Mesothelial cell of epicardium (in vitro differentiated cells): ENCODE results near the gene AMOTL1. TPM values are rescaled to one million over a fixed set of nuclear protein-coding genes. Genes with fewer than 3 reads are reported as not detected.

Experiments used
- DNase-seq, 2 experiments: peaks; one replicate each; pipeline ENCODE4 v3.0.0; 2021; ENCODE audit warnings: low spot score in 2 of 2; ENCODE audit not compliant: unreplicated experiment in 2 of 2
- H3K27ac Mint-ChIP-seq: 2 replicates; pipeline ENCODE4 v1.8.0; 2021; ENCODE audit warnings: mixed read lengths
- H3K27me3 Mint-ChIP-seq: 2 replicates; pipeline ENCODE4 v1.8.0; 2021; ENCODE audit warnings: low read depth, mixed read lengths
- H3K36me3 Mint-ChIP-seq: 2 replicates; pipeline ENCODE4 v1.8.0; 2021; ENCODE audit warnings: mixed read lengths
- H3K4me1 Mint-ChIP-seq: 2 replicates; pipeline ENCODE4 v1.8.0; 2021; ENCODE audit warnings: mixed read lengths
- H3K4me3 Mint-ChIP-seq: 2 replicates; pipeline ENCODE4 v1.8.0; 2021; ENCODE audit warnings: mild to moderate bottlenecking, moderate library complexity, mixed read lengths
- H3K9me3 Mint-ChIP-seq: 2 replicates; pipeline ENCODE4 v1.8.0; 2021; ENCODE audit warnings: mixed read lengths
- CTCF ChIP-seq: fragments of 200-600 bp; sonication (generic); IDR thresholded peaks from one replicate; pipeline ENCODE4 v1.5.0; 2021; ENCODE audit warnings: antibody characterized with exemption; ENCODE audit not compliant: unreplicated experiment
- total RNA-seq: library from RNA; stranded (reverse); gene quantifications from 3 replicates; pipeline ENCODE4 v1.2.1, GENCODE V29; 2021

AMOTL1 gene
- total RNA-seq, 1 donor from 2014 or later = 77.8 TPM

GRCh38 chr11:94732617-94733281 lies 35.4 kb upstream of the AMOTL1 start:
- H3K27ac Mint-ChIP-seq = no peak overlapping the region
- H3K27me3 Mint-ChIP-seq = no peaks in the 10 kb centered on the region
- H3K36me3 Mint-ChIP-seq = no peaks in the 10 kb centered on the region
- no peak for DNase-seq
- peaks cover 19% of the 10 kb centered on the region for H3K4me1 Mint-ChIP-seq
- H3K4me3 Mint-ChIP-seq = no peak overlapping the region
- no peak for TF ChIP-seq CTCF
- no peaks in the 10 kb centered on the region for H3K9me3 Mint-ChIP-seq

GRCh38 chr11:94734563-94735275 lies 33.4 kb upstream of the AMOTL1 start:
- Mint-ChIP-seq H3K27me3 (no peaks in the 10 kb centered on the region), H3K9me3 (no peaks in the 10 kb centered on the region), H3K4me1 (peaks cover 19% of the 10 kb centered on the region), H3K27ac (no peak overlapping the region), H3K4me3 (no peak overlapping the region), H3K36me3 (no peaks in the 10 kb centered on the region)
- no peak for DNase-seq
- TF ChIP-seq CTCF = no peak

- H3K36me3 Mint-ChIP-seq = no peaks in the 10 kb centered on the region
- no peak for TF ChIP-seq CTCF
- no peaks in the 10 kb centered on the region for H3K9me3 Mint-ChIP-seq
- no peak overlapping the region for H3K27ac Mint-ChIP-seq
- no peak for DNase-seq
- H3K27me3 Mint-ChIP-seq = no peaks in the 10 kb centered on the region
- H3K4me3 Mint-ChIP-seq = no peak overlapping the region
- H3K4me1 Mint-ChIP-seq = peaks cover 21% of the 10 kb centered on the region
Measured at GRCh38 chr11:94735907-94736306, 32.2 kb upstream of the AMOTL1 start.

GRCh38 chr11:94737171-94737611 lies 31.0 kb upstream of the AMOTL1 start:
- no peaks in the 10 kb centered on the region for H3K27me3 Mint-ChIP-seq
- no peak for TF ChIP-seq CTCF
- no peak overlapping the region for H3K27ac Mint-ChIP-seq
- no peaks in the 10 kb centered on the region for H3K9me3 Mint-ChIP-seq
- DNase-seq = no peak
- peaks cover 28% of the 10 kb centered on the region for H3K4me1 Mint-ChIP-seq
- H3K36me3 Mint-ChIP-seq = no peaks in the 10 kb centered on the region
- no peak overlapping the region for H3K4me3 Mint-ChIP-seq

GRCh38 chr11:94738746-94739145 lies 29.4 kb upstream of the AMOTL1 start:
- no peak for TF ChIP-seq CTCF
- no peak for DNase-seq
- H3K27me3 Mint-ChIP-seq = no peaks in the 10 kb centered on the region
- no peaks in the 10 kb centered on the region for H3K9me3 Mint-ChIP-seq
- H3K27ac Mint-ChIP-seq = no peak overlapping the region
- peaks cover 22% of the 10 kb centered on the region for H3K4me1 Mint-ChIP-seq
- no peak overlapping the region for H3K4me3 Mint-ChIP-seq
- no peaks in the 10 kb centered on the region for H3K36me3 Mint-ChIP-seq
